Activated naive CD8-positive, alpha-beta T cell treated with anti-CD3 and anti-CD28 coated beads for 36 hours (primary cell): ENCODE measurements around the gene ZC3H13. TPM values are rescaled to one million over a fixed set of nuclear protein-coding genes. Genes with fewer than 3 reads are reported as not detected.

Experiments used
- DNase-seq: peaks from one replicate; pipeline ENCODE4 v3.0.0; 2021
- H3K27ac Mint-ChIP-seq: one replicate; pipeline ENCODE4 v1.8.0; 2022; ENCODE audit warnings: mild to moderate bottlenecking, moderate library complexity, mixed read lengths
- H3K27me3 Mint-ChIP-seq: one replicate; pipeline ENCODE4 v1.8.0; 2022; ENCODE audit warnings: mild to moderate bottlenecking, mixed read lengths
- H3K36me3 Mint-ChIP-seq: one replicate; pipeline ENCODE4 v1.8.0; 2021; ENCODE audit warnings: mild to moderate bottlenecking, mixed read lengths
- H3K4me1 Mint-ChIP-seq: one replicate; pipeline ENCODE4 v1.8.0; 2021; ENCODE audit warnings: mixed read lengths
- H3K4me3 Mint-ChIP-seq: one replicate; pipeline ENCODE4 v1.8.0; 2022; ENCODE audit warnings: mild to moderate bottlenecking, moderate library complexity, mixed read lengths
- H3K9me3 Mint-ChIP-seq: one replicate; pipeline ENCODE4 v1.8.0; 2022; ENCODE audit warnings: mixed read lengths
- total RNA-seq, 2 experiments: library from RNA; stranded (reverse); gene quantifications; one replicate each; pipeline ENCODE4 v1.2.3, GENCODE V29; 2021

Gene ZC3H13
- total RNA-seq, 2 experiments from 2014 or later, result 41.6 to 45.7 TPM

- DNase-seq, result no peak
- no peaks in the 10 kb centered on the region for H3K27me3 Mint-ChIP-seq
- H3K27ac Mint-ChIP-seq, result no peak overlapping the region
- no peak overlapping the region for H3K4me3 Mint-ChIP-seq
- H3K9me3 Mint-ChIP-seq, result no peaks in the 10 kb centered on the region
- H3K4me1 Mint-ChIP-seq, result peaks cover 9% of the 10 kb centered on the region
- no peaks in the 10 kb centered on the region for H3K36me3 Mint-ChIP-seq
Observed at GRCh38 chr13:46077265-46077664, 24.7 kb upstream of the ZC3H13 start.

GRCh38 chr13:46076827-46077226, 24.3 kb upstream of the ZC3H13 start:
- no peaks in the 10 kb centered on the region for H3K27me3 Mint-ChIP-seq

GRCh38 chr13:46075811-46076210, 23.3 kb upstream of the ZC3H13 start:
- Mint-ChIP-seq H3K4me1 (peaks cover 9% of the 10 kb centered on the region), H3K27ac (no peak overlapping the region), H3K9me3 (no peaks in the 10 kb centered on the region)

More at GRCh38 chr13:46076827-46077226, 24.3 kb upstream of the ZC3H13 start:
- H3K27ac Mint-ChIP-seq, result no peak overlapping the region
- peaks cover 9% of the 10 kb centered on the region for H3K4me1 Mint-ChIP-seq
- H3K36me3 Mint-ChIP-seq, result no peaks in the 10 kb centered on the region
- H3K9me3 Mint-ChIP-seq, result no peaks in the 10 kb centered on the region
- no peak for DNase-seq
- H3K4me3 Mint-ChIP-seq, result no peak overlapping the region

GRCh38 chr13:46071590-46072249, 19.2 kb upstream of the ZC3H13 start:
- Mint-ChIP-seq H3K36me3 (no peaks in the 10 kb centered on the region), H3K27me3 (no peaks in the 10 kb centered on the region), H3K9me3 (no peaks in the 10 kb centered on the region), H3K4me3 (no peak overlapping the region), H3K27ac (no peak overlapping the region), H3K4me1 (no peaks in the 10 kb centered on the region)
- no peak for DNase-seq

More at GRCh38 chr13:46075811-46076210, 23.3 kb upstream of the ZC3H13 start:
- no peak for DNase-seq
- no peaks in the 10 kb centered on the region for H3K27me3 Mint-ChIP-seq
- H3K36me3 Mint-ChIP-seq, result no peaks in the 10 kb centered on the region
- no peak overlapping the region for H3K4me3 Mint-ChIP-seq

- peaks cover 3% of the 10 kb centered on the region for H3K27me3 Mint-ChIP-seq
- H3K9me3 Mint-ChIP-seq, result no peaks in the 10 kb centered on the region
- H3K36me3 Mint-ChIP-seq, result no peaks in the 10 kb centered on the region
- no peak overlapping the region for H3K4me3 Mint-ChIP-seq
- H3K4me1 Mint-ChIP-seq, result peaks cover 3% of the 10 kb centered on the region
- H3K27ac Mint-ChIP-seq, result no peak overlapping the region
- DNase-seq, result no peak
Observed at GRCh38 chr13:46063292-46063691, 10.7 kb upstream of the ZC3H13 start.

- no peak overlapping the region for H3K27ac Mint-ChIP-seq
- H3K36me3 Mint-ChIP-seq, result no peaks in the 10 kb centered on the region
- no peak overlapping the region for H3K4me3 Mint-ChIP-seq
- H3K9me3 Mint-ChIP-seq, result no peaks in the 10 kb centered on the region
- H3K4me1 Mint-ChIP-seq, result peaks cover 3% of the 10 kb centered on the region
- no peak for DNase-seq
- H3K27me3 Mint-ChIP-seq, result peaks cover 3% of the 10 kb centered on the region
Observed at GRCh38 chr13:46062185-46062584, 9.6 kb upstream of the ZC3H13 start.

GRCh38 chr13:46059405-46059804, 6.9 kb upstream of the ZC3H13 start:
- H3K4me3 Mint-ChIP-seq, result no peak overlapping the region
- no peaks in the 10 kb centered on the region for H3K9me3 Mint-ChIP-seq
- no peak overlapping the region for H3K27ac Mint-ChIP-seq
- peaks cover 3% of the 10 kb centered on the region for H3K4me1 Mint-ChIP-seq
- peaks cover 4% of the 10 kb centered on the region for H3K27me3 Mint-ChIP-seq
- H3K36me3 Mint-ChIP-seq, result no peaks in the 10 kb centered on the region
- no peak for DNase-seq

- H3K27me3 Mint-ChIP-seq, result peaks cover 8% of the 10 kb centered on the region
Observed at GRCh38 chr13:46058268-46058667, 5.7 kb upstream of the ZC3H13 start.

GRCh38 chr13:46057256-46058015, 4.9 kb upstream of the ZC3H13 start:
- H3K4me1 Mint-ChIP-seq, result peaks cover 8% of the 10 kb centered on the region
- peaks cover 2% of the 10 kb centered on the region for H3K36me3 Mint-ChIP-seq
- no peaks in the 10 kb centered on the region for H3K9me3 Mint-ChIP-seq
- H3K27me3 Mint-ChIP-seq, result peaks cover 8% of the 10 kb centered on the region
- no peak overlapping the region for H3K27ac Mint-ChIP-seq
- no peak overlapping the region for H3K4me3 Mint-ChIP-seq
- no peak for DNase-seq

More at GRCh38 chr13:46058268-46058667, 5.7 kb upstream of the ZC3H13 start:
- peaks cover 8% of the 10 kb centered on the region for H3K4me1 Mint-ChIP-seq
- H3K9me3 Mint-ChIP-seq, result no peaks in the 10 kb centered on the region
- no peaks in the 10 kb centered on the region for H3K36me3 Mint-ChIP-seq
- H3K27ac Mint-ChIP-seq, result no peak overlapping the region
- H3K4me3 Mint-ChIP-seq, result no peak overlapping the region
- DNase-seq, result no peak

GRCh38 chr13:46053162-46054012, 841 bp upstream of the ZC3H13 start:
- H3K4me1 Mint-ChIP-seq, result peaks cover 25% of the 10 kb centered on the region
- H3K27ac Mint-ChIP-seq, result peak overlapping the region; percentile 98
- peaks cover 2% of the 10 kb centered on the region for H3K36me3 Mint-ChIP-seq
- no peaks in the 10 kb centered on the region for H3K9me3 Mint-ChIP-seq
- DNase-seq, result no peak
- H3K4me3 Mint-ChIP-seq, result peak overlapping the region; percentile 92
- peaks cover 8% of the 10 kb centered on the region for H3K27me3 Mint-ChIP-seq

GRCh38 chr13:46051968-46052318, 603 bp downstream of the ZC3H13 start:
- Mint-ChIP-seq H3K27ac (peak overlapping the region; percentile 98), H3K4me3 (peak overlapping the region; percentile 92), H3K9me3 (no peaks in the 10 kb centered on the region), H3K4me1 (peaks cover 32% of the 10 kb centered on the region), H3K27me3 (peaks cover 8% of the 10 kb centered on the region), H3K36me3 (peaks cover 4% of the 10 kb centered on the region)
- no peak for DNase-seq

GRCh38 chr13:46050771-46051170, 1.8 kb downstream of the ZC3H13 start:
- Mint-ChIP-seq H3K4me1 (peaks cover 38% of the 10 kb centered on the region), H3K4me3 (peak overlapping the region; percentile 66), H3K9me3 (no peaks in the 10 kb centered on the region), H3K36me3 (peaks cover 4% of the 10 kb centered on the region), H3K27me3 (peaks cover 8% of the 10 kb centered on the region), H3K27ac (no peak overlapping the region)
- no peak for DNase-seq

- Mint-ChIP-seq H3K27me3 (no peaks in the 10 kb centered on the region), H3K36me3 (peaks cover 6% of the 10 kb centered on the region), H3K4me1 (peaks cover 37% of the 10 kb centered on the region), H3K9me3 (no peaks in the 10 kb centered on the region), H3K4me3 (no peak overlapping the region), H3K27ac (no peak overlapping the region)
- no peak for DNase-seq
Observed at GRCh38 chr13:46045424-46045823, 7.1 kb downstream of the ZC3H13 start.

GRCh38 chr13:46043647-46044046, 8.9 kb downstream of the ZC3H13 start:
- Mint-ChIP-seq H3K9me3 (no peaks in the 10 kb centered on the region), H3K4me3 (no peak overlapping the region), H3K36me3 (peaks cover 7% of the 10 kb centered on the region), H3K4me1 (peaks cover 28% of the 10 kb centered on the region), H3K27me3 (no peaks in the 10 kb centered on the region), H3K27ac (no peak overlapping the region)
- no peak for DNase-seq

GRCh38 chr13:46041419-46041839, 11.1 kb downstream of the ZC3H13 start:
- DNase-seq, result no peak
- peaks cover 16% of the 10 kb centered on the region for H3K4me1 Mint-ChIP-seq
- no peak overlapping the region for H3K27ac Mint-ChIP-seq
- H3K36me3 Mint-ChIP-seq, result peaks cover 16% of the 10 kb centered on the region
- H3K9me3 Mint-ChIP-seq, result no peaks in the 10 kb centered on the region
- H3K4me3 Mint-ChIP-seq, result no peak overlapping the region
- no peaks in the 10 kb centered on the region for H3K27me3 Mint-ChIP-seq
